ENCODE data around the gene TRPM5.

Gene TRPM5

DNA sequence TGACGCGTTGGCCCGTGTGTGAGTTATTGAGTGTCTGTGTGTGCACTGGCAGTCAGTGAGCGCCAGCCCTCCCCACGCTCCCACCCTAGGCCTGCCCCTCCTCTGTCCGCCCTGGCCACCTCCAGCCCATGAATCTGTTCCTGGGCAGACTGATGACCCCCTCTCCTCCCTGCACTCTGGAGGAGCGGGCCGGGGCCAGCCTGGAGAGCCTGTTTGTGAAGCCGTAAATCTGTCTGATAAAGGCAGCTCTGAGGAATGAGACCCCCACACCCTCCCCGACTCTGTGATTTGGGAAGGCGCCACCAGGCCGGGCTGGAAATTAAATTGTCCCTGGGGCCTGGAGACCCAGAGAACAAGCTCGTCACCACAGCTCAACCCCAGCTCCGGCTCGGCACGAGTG, 35.2 kb downstream of the TRPM5 start:
- DNase-seq (ENCODE audit: low spot score) = no peak
- no peak for FAIRE-seq

DNA sequence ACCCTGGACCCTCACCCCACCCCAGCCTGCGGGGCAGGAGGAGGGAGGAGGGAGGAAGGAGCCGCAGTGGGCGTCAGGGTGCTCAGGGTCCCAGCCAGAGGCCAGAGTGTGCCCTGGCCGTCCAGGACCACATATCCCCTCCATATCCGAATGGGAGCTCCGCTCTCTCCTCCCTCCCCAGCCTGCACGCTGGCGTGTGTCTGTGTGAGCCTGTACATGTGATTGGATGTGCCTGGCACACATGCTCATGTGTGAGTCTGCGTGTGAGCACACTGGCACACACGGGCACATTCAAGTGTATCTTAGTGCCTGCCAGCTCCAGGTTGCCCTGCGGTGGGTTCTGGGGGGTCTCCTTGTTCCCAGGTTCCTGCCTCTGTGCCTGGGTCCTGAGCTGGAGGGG, 35.6 kb downstream of the TRPM5 start:
- FAIRE-seq (no peak), DNase-seq (ENCODE audit: low spot score) (no peak)

DNA sequence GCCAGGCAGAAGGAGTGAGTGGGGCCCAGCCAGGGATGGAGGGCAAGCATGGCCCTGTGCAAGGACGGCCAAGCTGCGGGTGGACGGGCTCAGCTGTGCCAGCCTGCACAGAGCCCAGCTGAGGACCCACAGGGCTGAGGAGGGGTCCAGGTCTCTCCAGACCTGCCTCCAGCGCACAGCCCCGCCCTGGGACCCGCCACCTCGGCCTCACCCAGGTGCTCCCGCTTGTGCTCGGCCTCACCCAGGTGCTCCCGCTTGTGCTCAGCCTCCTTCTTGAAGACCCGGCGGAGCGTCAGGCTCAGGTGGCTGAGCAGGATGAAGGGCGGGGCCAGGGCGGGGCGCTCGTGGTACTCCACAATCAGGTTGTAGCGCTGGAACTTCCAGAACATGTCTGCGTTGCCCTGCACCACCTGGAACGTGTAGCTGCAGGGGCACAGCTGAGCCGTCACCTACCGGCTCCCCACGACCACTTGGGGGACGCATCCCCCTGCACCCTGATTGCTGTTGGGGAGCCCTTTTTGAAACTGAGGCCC, 37.4 kb downstream of the TRPM5 start:
- DNase-seq (ENCODE audit: low spot score) (no peak), FAIRE-seq (no peak)

DNA sequence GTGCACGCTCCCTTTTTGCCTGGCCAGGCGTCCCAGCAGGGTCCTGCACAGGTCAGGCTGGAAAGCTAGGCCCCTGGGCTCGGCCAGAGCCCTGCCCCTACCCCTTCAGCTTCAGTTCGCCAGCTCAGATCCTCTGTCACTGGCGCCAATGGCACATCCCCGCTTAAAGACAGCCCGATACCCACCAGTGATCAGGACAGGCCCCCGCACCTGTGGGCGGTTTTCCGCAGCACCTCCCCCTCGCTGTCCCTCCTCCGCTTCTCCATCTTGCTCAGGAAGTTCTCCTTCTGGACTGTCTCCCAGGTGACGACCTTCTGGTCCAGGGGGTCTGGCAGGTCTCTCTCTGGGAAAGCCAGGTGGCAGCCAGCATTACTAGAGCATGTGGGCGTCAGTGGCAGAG, 37.9 kb downstream of the TRPM5 start:
- DNase-seq (ENCODE audit: low spot score) (no peak), FAIRE-seq (no peak)

DNA sequence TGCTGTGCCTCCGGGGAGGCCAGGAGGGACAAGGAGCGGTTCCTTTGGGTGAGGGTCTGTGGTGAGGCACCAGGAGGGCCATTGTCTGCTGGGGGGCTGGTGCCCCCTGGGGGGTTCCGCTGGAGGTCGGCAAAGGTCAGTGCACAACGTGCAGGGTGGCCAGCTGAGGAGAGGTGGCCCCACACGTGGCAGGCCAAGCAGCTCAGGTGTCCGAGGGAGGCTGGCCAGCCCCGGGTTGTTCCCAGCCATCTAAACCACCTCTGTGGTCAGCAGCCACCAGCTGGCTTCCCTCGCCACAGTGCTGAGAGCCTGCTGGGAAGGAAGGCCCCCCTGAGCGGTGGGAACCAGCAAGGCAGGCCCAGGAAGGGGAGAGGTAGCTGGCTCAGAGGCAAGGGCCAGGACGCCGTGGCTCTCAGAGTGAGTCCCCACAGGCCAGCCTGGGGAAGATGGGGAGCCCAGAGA, 39.5 kb downstream of the TRPM5 start:
- DNase-seq (ENCODE audit: low spot score) (no peak), FAIRE-seq (no peak)

DNA sequence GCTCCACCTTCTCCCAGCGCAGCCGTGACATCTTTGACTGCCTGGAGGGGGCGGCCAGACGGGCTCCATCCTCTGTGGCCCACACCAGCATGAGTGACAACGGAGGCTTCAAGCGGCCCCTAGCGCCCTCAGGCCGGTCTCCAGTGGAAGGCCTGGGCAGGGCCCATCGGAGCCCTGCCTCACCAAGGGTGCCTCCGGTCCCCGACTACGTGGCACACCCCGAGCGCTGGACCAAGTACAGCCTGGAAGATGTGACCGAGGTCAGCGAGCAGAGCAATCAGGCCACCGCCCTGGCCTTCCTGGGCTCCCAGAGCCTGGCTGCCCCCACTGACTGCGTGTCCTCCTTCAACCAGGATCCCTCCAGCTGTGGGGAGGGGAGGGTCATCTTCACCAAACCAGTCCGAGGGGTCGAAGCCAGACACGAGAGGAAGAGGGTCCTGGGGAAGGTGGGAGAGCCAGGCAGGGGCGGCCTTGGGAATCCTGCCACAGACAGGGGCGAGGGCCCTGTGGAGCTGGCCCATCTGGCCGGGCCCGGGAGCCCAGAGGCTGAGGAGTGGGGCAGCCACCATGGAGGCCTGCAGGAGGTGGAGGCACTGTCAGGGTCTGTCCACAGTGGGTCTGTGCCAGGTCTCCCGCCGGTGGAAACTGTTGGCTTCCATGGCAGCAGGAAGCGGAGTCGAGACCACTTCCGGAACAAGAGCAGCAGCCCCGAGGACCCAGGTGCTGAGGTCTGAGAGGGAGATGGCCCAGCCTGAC, 41.2 kb downstream of the TRPM5 start:
- no peak for FAIRE-seq
- DNase-seq (ENCODE audit: low spot score) = no peak

DNA sequence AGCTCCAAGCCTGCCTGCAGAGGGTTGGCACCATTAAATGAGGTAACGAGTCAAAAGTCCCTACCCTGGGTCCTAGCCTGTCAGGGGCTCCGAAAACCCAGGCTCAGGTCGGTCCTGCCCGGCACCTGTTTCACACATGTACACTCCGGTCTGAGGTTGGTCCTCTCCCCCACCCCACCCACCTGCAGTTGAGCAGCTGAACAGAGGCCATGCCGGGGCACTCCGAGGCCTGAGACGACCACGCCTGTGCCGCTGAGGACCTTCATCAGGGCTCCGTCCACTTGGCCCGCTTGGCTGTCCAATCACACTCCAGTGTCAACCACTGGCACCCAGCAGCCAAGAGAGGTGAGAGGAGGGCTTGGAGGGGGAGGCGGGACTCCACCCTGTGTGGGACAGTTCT, 42.2 kb downstream of the TRPM5 start:
- DNase-seq (ENCODE audit: low spot score) = no peak
- no peak for FAIRE-seq

DNA sequence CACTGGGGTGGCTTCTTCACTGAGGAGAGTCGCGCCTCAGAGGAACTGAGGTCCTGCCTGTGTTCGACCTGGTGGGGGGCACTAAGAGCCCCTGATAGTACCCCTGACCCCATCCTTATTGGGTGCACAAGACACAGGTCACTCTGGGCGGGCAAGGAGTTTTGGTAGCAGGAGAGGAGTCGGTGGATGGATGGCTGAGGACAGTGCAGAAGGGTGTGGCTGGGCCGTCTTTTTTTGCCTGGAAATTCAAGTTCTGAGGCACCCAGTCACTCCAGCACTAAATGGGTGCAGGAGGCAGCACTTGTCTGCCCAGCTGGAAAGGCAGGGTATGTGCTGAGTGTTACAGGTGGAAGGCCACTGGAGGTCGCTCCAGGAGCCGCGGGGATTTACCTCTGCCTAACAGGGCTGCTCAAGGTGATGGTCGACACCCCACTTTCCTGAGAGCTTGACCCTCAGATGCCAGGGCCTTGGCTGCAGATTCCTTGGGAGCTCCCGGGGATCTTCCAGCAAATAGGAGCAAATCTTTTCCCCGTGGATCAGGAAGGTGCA, 42.8 kb downstream of the TRPM5 start:
- no peak for DNase-seq (ENCODE audit: low spot score)

DNA sequence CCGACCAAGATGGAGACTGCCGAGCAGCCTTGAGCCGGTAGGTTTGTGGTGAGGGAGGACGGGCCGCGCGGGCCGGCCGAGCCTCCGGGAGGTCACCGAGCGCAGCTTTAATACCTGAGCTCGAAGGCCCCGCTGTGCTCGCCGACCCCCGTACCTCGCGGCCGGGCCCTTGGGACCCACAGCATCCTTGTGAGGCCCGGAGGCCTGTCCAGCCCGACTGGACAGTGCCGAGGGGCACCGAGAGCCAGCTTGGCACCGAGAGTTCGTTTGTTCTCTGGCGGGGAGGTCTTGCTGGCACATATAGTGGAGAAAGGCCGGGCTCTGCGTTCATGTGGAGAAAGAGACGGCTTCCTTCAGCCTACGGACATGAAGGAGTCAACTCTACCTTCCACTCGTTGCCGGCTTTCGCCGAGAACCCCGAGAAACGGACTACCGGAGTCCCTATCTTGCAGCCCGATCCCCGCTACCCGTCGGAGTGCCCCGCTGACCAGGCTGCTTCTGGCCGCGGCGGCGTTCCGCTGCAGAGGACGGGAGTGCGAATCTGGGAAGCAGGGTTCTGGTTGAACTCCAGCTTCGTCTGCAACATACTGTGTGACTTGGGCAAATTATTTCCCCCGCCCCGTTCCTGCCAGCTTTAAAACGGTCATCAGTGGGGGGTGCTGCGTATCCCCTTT, 43.4 kb downstream of the TRPM5 start:
- no peak for FAIRE-seq

More for the DNA sequence above, 42.8 kb downstream of the TRPM5 start:
- FAIRE-seq = no peak

DNA sequence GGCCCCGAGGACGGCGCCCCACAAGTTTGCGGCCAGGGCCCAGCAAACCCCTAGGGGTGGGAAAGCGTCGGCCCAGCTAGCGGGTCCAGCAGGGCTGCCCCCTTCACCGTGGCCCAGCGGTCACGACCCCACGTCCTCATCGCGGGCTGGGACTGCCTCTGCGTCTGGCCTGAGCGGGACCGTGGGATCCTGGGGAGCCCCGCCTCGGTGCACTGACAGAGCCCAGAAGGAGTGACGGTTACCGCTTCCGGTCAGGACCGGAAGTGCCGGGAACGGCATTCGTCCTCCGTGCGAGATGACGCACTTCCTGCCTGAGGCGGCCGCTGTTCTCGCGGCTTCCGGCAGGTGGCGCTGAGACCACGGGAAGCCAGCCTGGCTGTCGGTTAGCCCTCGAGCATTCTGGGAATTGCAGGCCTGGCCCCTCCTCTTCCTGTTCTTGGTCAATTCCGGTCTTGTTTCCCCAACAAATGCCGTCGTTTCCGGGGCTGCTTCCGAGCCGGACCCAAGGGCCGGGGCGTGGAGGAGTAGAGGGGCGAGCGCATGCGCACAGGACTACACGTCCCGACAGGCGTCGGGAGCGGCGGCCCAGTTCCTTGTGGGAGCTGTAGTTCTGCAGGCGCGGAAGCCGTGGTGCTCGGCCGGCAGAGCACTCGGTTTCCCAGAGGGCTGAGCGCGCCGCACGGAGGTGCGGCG, 44.1 kb downstream of the TRPM5 start, which contains the start of gene TSSC4:
Gene TSSC4 (plus strand): TSS at position 682 of the 693 bp plus-strand sequence. CDS start 1,884 bp downstream, outside the sequence.
- FAIRE-seq (peak; percentile 32), DNase-seq (ENCODE audit: low spot score) (peak; percentile 96)

More for the DNA sequence above, 43.4 kb downstream of the TRPM5 start:
- DNase-seq (ENCODE audit: low spot score) = no peak

DNA sequence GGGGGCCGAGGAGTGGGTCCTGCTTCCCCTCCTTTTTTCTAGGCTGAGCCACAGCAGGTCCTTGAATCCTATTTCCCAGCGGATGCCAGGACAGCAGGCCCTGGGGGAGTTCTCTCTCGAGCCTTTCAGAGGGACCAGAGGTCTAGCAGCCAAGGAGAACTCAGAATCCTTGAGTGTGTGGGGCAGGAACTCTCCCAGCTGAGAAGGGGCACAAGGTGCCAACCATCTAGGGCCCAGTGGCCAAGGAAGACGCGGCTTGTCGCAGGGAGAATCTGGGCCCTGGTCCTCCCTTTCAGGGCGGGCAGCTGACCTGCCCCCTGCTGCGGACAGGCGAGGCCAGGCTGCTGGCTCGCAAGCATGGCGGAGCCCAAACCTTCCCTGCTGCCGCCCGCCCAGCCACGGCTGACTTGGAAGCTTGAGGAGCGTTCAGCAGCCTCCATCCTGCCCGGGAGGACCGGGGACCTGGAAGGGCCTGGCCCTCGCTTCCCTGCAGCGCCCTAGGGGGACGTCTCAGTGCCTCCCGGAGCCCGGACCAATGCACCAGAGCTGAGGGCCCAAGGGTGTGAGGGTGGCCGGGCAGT, 44.7 kb downstream of the TRPM5 start:
- DNase-seq (ENCODE audit: low spot score) = no peak
- FAIRE-seq = no peak

DNA sequence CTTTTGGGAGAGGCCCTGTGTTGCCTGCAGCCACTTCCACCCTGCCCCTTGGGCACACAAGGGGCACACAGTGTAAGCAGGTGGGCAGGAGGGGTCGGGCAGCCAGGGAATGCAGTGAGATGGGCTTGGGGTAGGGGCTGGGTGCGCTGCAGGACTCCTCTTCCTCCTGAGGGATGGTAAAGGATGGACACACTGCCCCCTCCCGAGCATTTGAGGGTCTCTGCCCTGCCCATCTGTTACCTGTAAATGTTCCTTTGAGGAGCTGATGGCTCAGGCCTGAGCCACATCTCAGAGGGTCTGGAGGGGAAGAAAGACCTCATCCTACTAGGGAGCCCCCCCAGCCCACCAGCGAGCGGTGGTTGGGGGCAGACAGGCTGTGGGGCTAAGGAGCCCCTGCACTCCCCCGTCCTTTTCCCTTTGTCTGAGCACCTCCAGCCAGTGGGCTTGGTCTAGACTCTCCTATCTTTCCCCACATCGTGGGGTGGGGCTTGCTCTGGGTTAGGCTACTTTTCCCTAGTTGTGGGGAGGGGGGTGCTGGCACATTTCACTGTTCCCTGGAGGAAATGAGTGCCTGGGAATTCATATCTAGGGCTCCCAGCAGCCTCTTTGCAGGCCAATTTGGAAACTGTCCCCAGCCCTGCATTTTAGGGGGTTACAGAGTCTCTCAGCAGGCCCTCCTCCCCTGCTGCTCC, 45.5 kb downstream of the TRPM5 start:
- no peak for FAIRE-seq
- no peak for DNase-seq (ENCODE audit: low spot score)

DNA sequence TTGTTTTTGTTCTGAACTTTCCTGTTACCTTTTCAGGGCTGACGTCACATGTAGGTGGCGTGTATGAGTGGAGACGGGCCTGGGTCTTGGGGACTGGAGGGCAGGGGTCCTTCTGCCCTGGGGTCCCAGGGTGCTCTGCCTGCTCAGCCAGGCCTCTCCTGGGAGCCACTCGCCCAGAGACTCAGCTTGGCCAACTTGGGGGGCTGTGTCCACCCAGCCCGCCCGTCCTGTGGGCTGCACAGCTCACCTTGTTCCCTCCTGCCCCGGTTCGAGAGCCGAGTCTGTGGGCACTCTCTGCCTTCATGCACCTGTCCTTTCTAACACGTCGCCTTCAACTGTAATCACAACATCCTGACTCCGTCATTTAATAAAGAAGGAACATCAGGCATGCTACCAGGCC, 47.3 kb downstream of the TRPM5 start:
- FAIRE-seq (no peak), DNase-seq (ENCODE audit: low spot score) (no peak)

DNA sequence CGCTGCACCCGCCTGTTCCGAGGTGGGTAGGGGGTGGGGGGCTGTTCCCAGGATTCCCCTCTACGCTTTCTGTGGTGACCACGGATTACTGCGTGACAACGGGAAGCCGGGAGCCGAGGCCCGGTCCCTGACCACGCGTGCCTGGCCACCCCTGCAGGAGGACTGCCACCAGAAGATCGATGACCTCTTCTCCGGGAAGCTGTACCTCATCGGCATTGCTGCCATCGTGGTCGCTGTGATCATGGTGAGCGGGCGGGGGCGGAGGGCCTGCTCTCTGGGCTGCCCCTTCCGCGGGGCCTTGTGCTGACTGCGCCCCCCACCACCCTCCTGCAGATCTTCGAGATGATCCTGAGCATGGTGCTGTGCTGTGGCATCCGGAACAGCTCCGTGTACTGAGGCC, 47.8 kb downstream of the TRPM5 start:
- DNase-seq (ENCODE audit: low spot score) = no peak
- FAIRE-seq = no peak

DNA sequence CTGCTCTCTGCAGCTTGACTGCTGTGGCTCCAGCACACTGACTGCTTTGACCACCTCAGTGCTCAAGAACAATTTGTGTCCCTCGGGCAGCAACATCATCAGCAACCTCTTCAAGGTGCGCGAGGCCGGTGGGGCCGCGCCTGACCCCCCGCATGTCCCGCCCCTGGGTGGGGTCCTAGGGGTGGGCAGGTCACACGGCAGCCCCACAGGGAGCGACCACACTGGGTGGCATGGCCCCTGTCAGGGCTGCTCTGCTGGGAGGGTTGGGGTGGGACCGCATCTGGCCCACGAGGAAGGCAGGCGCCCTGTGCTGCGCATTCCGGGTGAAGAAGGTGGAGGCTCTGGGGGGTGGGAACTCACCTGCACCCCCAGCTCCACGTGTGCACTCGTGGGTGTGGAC, 48.5 kb downstream of the TRPM5 start:
- FAIRE-seq = no peak
- no peak for DNase-seq (ENCODE audit: low spot score)

DNA sequence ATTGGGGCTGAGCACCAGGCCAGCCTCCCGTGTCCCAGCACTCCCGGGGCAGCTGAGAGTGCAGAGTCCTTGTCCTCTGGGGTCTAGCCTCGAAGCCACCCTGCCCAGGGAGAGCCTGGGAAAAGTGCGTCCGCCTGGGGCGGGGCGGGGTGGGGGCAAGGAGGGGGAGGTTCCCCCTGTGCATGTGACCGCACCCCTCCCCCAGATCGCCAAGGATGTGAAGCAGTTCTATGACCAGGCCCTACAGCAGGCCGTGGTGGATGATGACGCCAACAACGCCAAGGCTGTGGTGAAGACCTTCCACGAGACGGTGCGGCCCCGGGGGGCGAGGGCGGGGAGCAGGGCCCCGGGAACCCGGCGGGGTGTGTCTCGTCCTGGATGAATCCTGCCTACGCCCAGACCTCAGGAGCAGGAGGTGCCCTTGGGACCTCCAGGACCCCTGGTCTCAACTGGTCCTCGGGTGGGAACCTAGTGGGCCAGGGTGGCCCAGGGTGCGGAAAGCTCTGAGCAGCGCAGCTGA, 49.0 kb downstream of the TRPM5 start:
- DNase-seq (ENCODE audit: low spot score) (no peak), FAIRE-seq (no peak)

DNA sequence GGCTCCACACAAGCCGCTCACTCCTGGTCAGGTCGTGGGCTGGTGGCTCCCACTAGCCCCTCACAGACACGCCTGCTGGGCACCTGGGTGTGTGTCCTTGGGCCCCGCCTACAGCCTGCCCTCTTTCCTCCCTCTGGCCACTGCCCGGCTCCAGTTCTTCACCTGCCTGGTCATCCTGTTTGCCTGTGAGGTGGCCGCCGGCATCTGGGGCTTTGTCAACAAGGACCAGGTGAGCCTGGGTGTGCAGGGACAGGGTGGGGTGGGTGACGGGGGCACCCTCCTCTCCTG, 49.6 kb downstream of the TRPM5 start:
- FAIRE-seq = no peak

More for the DNA sequence above, 49.6 kb downstream of the TRPM5 start:
- no peak for DNase-seq (ENCODE audit: low spot score)

Data from urothelium cell line (cell line).